NCI-H146 treated with DMSO at 0.1 percent for 48 hours (cell line): ENCODE data around the gene VPS37C.
"Not testable (repeated sequence)": the region's sequence is repeated elsewhere in the genome, so short reads cannot be mapped to it uniquely, and the experiment has no call there.

Source experiments
- DNase-seq: peaks from one replicate; lab custom pipeline; 2025; ENCODE audit not compliant: unreplicated experiment; lab: John Stamatoyannopoulos, UW

The VPS37C gene

GRCh38 chr11:61176446-61176845, 15.2 kb upstream of the VPS37C start:
- DNase-seq: no peak

GRCh38 chr11:61174949-61175348, 13.7 kb upstream of the VPS37C start:
- no peak for DNase-seq

- DNase-seq: peak; percentile 88
Observed at GRCh38 chr11:61174273-61174672, 13.0 kb upstream of the VPS37C start.

GRCh38 chr11:61173456-61173855, 12.2 kb upstream of the VPS37C start:
- DNase-seq: peak; percentile 88

GRCh38 chr11:61172888-61173287, 11.7 kb upstream of the VPS37C start:
- DNase-seq: no peak

- DNase-seq: no peak
Observed at GRCh38 chr11:61172356-61172755, 11.1 kb upstream of the VPS37C start.

- DNase-seq: no peak
Observed at GRCh38 chr11:61171907-61172306, 10.7 kb upstream of the VPS37C start.

GRCh38 chr11:61170566-61170965, 9.3 kb upstream of the VPS37C start:
- no peak for DNase-seq

GRCh38 chr11:61168800-61169199, 7.6 kb upstream of the VPS37C start:
- DNase-seq: no peak

GRCh38 chr11:61168042-61168688, 6.9 kb upstream of the VPS37C start:
- no peak for DNase-seq

- DNase-seq: not testable (repeated sequence)
Observed at GRCh38 chr11:61166331-61166730, 5.1 kb upstream of the VPS37C start.

GRCh38 chr11:61165785-61166184, 4.6 kb upstream of the VPS37C start:
- DNase-seq: not testable (repeated sequence)

GRCh38 chr11:61164606-61165424, 3.6 kb upstream of the VPS37C start:
- DNase-seq: peak; percentile 79

GRCh38 chr11:61163714-61164605, 2.7 kb upstream of the VPS37C start:
- DNase-seq: no peak

- DNase-seq: no peak
Observed at GRCh38 chr11:61163021-61163420, 1.8 kb upstream of the VPS37C start.

GRCh38 chr11:61162092-61162941, 1.1 kb upstream of the VPS37C start:
- peak; percentile 40 for DNase-seq

- no peak for DNase-seq
Observed at GRCh38 chr11:61160487-61161189, 588 bp downstream of the VPS37C start.

- no peak for DNase-seq
Observed at GRCh38 chr11:61158691-61159381, 2.4 kb downstream of the VPS37C start.

GRCh38 chr11:61157743-61158142, 3.5 kb downstream of the VPS37C start:
- no peak for DNase-seq
